RWPE2 (cell line): ENCODE data around the gene CLEC7A.

Experiments used
- ATAC-seq: fragments of 200-7000 bp; cut with Tn5 transposase; 3 replicates; pipeline ENCODE4 v1.9.1; 2021; ENCODE audit warnings: low read depth
- DNase-seq: peaks from one replicate; pipeline ENCODE4 v3.0.0-alpha.2; 2020; ENCODE audit warnings: low spot score
- H3K27ac ChIP-seq: fragments of 450-650 bp; 2 replicates; pipeline ENCODE4 v1.5.1; 2017; ENCODE audit warnings: mild to moderate bottlenecking; ENCODE audit not compliant: poor library complexity, severe bottlenecking
- H3K27me3 ChIP-seq: fragments of 250-450 bp; sonication (Bioruptor Pico); 2 replicates; pipeline ENCODE4 v1.5.1; 2021; ENCODE audit warnings: mild to moderate bottlenecking, moderate library complexity; ENCODE audit not compliant: insufficient read depth, poor library complexity, severe bottlenecking
- H3K36me3 ChIP-seq: fragments of 250-450 bp; sonication (Bioruptor Pico); 2 replicates; pipeline ENCODE4 v1.5.1; 2020; ENCODE audit warnings: low read depth, mild to moderate bottlenecking, moderate library complexity
- H3K4me1 ChIP-seq: fragments of 250-450 bp; sonication (Bioruptor Pico); 2 replicates; pipeline ENCODE4 v1.5.1; 2021; ENCODE audit warnings: mild to moderate bottlenecking, moderate library complexity; ENCODE audit not compliant: insufficient read depth, poor library complexity, severe bottlenecking
- H3K4me3 ChIP-seq: fragments of 250-450 bp; sonication (Bioruptor Pico); 2 replicates; pipeline ENCODE4 v1.5.1; 2021; ENCODE audit warnings: mild to moderate bottlenecking, moderate library complexity; ENCODE audit not compliant: severe bottlenecking
- H3K9me3 ChIP-seq: fragments of 250-450 bp; sonication (Bioruptor Pico); 2 replicates; pipeline ENCODE4 v1.5.1; 2021; ENCODE audit warnings: mild to moderate bottlenecking, moderate library complexity; ENCODE audit not compliant: severe bottlenecking
- CTCF ChIP-seq: fragments of 450-650 bp; IDR thresholded peaks from one replicate; pipeline ENCODE4 v1.5.1; 2017; ENCODE audit warnings: mild to moderate bottlenecking, moderate library complexity; ENCODE audit not compliant: poor library complexity, severe bottlenecking

Gene CLEC7A

GRCh38 chr12:10121278-10121677 lies 8.7 kb downstream of the CLEC7A start:
- no peak for TF ChIP-seq CTCF
- Histone ChIP-seq H3K9me3 (no peaks in the 10 kb centered on the region), H3K4me1 (no peaks in the 10 kb centered on the region), H3K4me3 (no peak overlapping the region), H3K36me3 (no peaks in the 10 kb centered on the region), H3K27me3 (no peaks in the 10 kb centered on the region), H3K27ac (no peak overlapping the region)
- DNase-seq (no peak), ATAC-seq (no peak)

DNA sequence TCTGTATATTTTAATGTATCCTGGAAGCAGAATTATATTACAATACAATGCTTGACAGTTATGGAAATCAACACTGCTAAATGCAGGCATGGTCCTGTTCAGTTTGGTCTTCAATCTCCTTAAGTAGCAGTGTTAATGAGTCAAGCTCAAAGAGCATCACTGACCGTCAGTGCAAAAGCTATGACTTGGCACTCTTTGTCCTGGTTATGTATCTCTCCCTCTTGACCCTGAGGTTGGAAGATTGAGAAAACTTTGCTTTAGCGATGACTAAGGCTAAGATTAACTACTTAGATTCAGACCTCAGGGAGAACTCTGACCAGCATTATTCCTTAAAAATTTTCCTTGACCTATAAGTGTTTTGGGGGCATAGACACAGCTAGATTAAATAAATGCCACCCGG lies 10.9 kb downstream of the CLEC7A start:
- no peaks in the 10 kb centered on the region for H3K36me3 ChIP-seq
- H3K9me3 ChIP-seq, result no peaks in the 10 kb centered on the region
- no peak for TF ChIP-seq CTCF
- no peaks in the 10 kb centered on the region for H3K4me1 ChIP-seq
- no peak overlapping the region for H3K27ac ChIP-seq
- no peak overlapping the region for H3K4me3 ChIP-seq
- no peak for ATAC-seq
- H3K27me3 ChIP-seq, result no peaks in the 10 kb centered on the region
- DNase-seq, result no peak

DNA sequence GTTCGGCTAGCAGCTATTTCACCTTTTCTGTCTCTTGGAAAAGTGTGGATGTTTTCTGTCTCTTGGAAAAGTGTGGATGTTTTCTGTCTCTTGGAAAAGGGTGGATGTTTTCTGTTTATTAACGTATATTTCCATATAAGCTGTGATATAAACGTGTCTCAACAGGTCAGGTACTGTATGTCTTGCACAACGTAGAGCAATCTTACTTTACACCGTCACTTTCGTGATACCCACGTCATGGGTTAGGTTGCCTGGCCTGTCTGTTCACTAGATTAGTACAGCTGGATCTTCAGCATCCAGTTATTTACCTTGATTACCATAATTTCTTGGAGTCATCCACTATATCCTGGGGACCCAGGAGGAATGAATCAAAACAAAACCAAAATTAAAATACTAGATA lies 14.1 kb downstream of the CLEC7A start:
- no peak for ATAC-seq

DNA sequence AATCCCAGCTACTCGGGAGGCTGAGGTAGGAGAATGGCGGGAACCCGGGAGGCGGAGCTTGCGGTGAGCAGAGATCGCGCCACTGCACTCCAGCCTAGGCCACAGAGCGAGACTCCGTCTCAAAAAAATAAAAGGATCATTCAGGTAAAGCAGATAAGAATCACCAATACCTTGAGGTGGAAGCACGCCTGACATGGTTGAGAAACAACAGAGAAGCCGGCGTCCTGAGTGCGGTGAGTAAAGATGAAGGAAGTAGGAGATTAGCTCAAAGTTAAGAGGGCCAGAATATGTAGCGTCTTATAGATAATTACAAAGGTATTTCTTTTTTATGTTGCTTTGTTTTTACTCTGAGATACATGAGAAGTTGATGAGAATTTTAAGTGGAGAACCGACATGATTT lies 14.7 kb downstream of the CLEC7A start:
- no peak for TF ChIP-seq CTCF
- no peaks in the 10 kb centered on the region for H3K9me3 ChIP-seq
- H3K27me3 ChIP-seq, result no peaks in the 10 kb centered on the region
- no peaks in the 10 kb centered on the region for H3K36me3 ChIP-seq
- DNase-seq, result no peak
- no peaks in the 10 kb centered on the region for H3K4me1 ChIP-seq
- no peak overlapping the region for H3K27ac ChIP-seq
- H3K4me3 ChIP-seq, result no peak overlapping the region
- ATAC-seq, result no peak

More for the DNA sequence above, 14.1 kb downstream of the CLEC7A start:
- Histone ChIP-seq H3K9me3 (no peaks in the 10 kb centered on the region), H3K4me1 (no peaks in the 10 kb centered on the region), H3K27ac (no peak overlapping the region), H3K27me3 (no peaks in the 10 kb centered on the region), H3K36me3 (no peaks in the 10 kb centered on the region), H3K4me3 (no peak overlapping the region)
- DNase-seq, result no peak
- no peak for TF ChIP-seq CTCF

DNA sequence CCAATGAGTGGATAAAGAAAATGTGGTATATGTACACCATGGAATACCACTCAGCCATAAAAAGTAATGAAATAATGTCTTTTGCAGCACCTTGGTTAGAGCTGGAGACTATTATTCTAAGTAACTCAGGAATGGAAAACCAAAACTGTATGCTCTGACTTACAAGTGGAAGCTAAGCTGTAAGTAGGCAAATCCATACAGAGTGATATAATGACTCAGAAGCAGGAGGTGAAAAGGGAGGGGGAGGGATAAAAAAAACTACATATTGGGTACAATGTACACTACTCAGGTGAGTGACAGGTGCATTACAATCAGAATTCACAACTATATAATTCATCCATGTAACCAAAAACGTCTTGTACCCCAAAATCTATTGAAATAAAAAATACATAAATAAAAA lies 16.1 kb downstream of the CLEC7A start:
- no peaks in the 10 kb centered on the region for H3K9me3 ChIP-seq
- H3K27me3 ChIP-seq, result no peaks in the 10 kb centered on the region
- no peaks in the 10 kb centered on the region for H3K4me1 ChIP-seq
- ATAC-seq (no peak), DNase-seq (no peak)
- H3K4me3 ChIP-seq, result no peak overlapping the region
- H3K27ac ChIP-seq, result no peak overlapping the region
- no peaks in the 10 kb centered on the region for H3K36me3 ChIP-seq
- TF ChIP-seq CTCF, result no peak
